Measurements from ENCODE around the gene HCFC1R1.

The HCFC1R1 gene

GRCh38 chr16:2979669-2980226 is 44.0 kb downstream of the HCFC1R1 start:
- peak; percentile 60 for DNase-seq (ENCODE audit: low read depth)
- TF ChIP-seq MYC (IDR thresholded peaks at IDR 0.05; ENCODE audit: low read depth, low read length): no peak; the same call in 1 of the 2 replicates
- TF ChIP-seq MAX (IDR thresholded peaks at IDR 0.05; ENCODE audit: low read depth, low read length): no peak
- no peak for TF ChIP-seq POLR2A (IDR thresholded peaks at IDR 0.05; ENCODE audit: extremely low read depth, insufficient read length)
- TF ChIP-seq CTCF (IDR thresholded peaks at IDR 0.05; ENCODE audit: low read depth, low read length): no peak
- peak overlapping the region; percentile 71 for H3K4me3 ChIP-seq (ENCODE audit: low read depth, low read length)

GRCh38 chr16:2977440-2977839 is 46.3 kb downstream of the HCFC1R1 start:
- DNase-seq (ENCODE audit: low read depth): no peak
- TF ChIP-seq MAX (IDR thresholded peaks at IDR 0.05; ENCODE audit: low read depth, low read length) (no peak), CTCF (IDR thresholded peaks at IDR 0.05; ENCODE audit: low read depth, low read length) (no peak), MYC (IDR thresholded peaks at IDR 0.05; ENCODE audit: low read depth, low read length) (no peak), POLR2A (IDR thresholded peaks at IDR 0.05; ENCODE audit: extremely low read depth, insufficient read length) (no peak)
- H3K4me3 ChIP-seq (ENCODE audit: low read depth, low read length): no peak overlapping the region

- DNase-seq (ENCODE audit: low read depth): no peak
- no peak overlapping the region for H3K4me3 ChIP-seq (ENCODE audit: low read depth, low read length)
- TF ChIP-seq MAX (IDR thresholded peaks at IDR 0.05; ENCODE audit: low read depth, low read length) (no peak), MYC (IDR thresholded peaks at IDR 0.05; ENCODE audit: low read depth, low read length) (no peak), POLR2A (IDR thresholded peaks at IDR 0.05; ENCODE audit: extremely low read depth, insufficient read length) (no peak), CTCF (IDR thresholded peaks at IDR 0.05; ENCODE audit: low read depth, low read length) (no peak)
These were observed 47.1 kb downstream of the HCFC1R1 start for GRCh38 chr16:2976673-2977072.

GRCh38 chr16:2976201-2976600 is 47.5 kb downstream of the HCFC1R1 start:
- no peak for DNase-seq (ENCODE audit: low read depth)
- H3K4me3 ChIP-seq (ENCODE audit: low read depth, low read length): no peak overlapping the region
- TF ChIP-seq MAX (IDR thresholded peaks at IDR 0.05; ENCODE audit: low read depth, low read length) (no peak), MYC (IDR thresholded peaks at IDR 0.05; ENCODE audit: low read depth, low read length) (no peak)

DNA sequence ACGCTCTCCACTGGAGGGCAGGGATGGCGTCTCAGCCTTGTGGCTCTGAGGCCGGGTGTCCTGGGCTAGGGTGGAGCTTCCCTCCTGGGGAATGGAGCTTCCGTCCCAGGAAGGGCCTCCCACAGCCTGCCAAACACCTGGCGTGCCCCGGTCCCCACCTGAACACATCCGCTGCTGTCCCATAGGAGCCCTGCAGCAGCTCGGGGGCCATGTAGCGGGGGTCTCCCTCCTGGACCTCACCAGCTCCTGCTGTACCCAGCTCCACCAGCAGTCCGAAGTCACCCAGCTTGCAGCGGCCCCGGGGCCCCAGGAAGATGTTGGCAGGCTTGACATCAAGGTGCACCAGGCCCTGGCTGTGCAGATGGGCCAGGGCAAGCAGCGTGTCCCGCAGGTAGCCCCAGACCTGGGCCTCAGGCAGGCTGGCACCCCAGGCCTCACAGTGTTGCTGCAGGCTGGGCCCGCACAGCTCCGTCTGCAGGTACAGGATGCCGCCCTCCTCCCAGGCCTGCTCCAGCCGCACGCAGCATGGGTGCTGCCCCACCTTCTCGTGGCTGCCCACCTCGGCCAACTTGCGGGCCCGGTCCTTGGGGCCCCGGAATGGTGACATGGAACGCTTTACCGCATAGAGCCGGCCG is 48.5 kb downstream of the HCFC1R1 start:
- no peak for DNase-seq (ENCODE audit: low read depth)
- TF ChIP-seq POLR2A (IDR thresholded peaks at IDR 0.05; ENCODE audit: extremely low read depth, insufficient read length): no peak
- no peak for TF ChIP-seq MAX (IDR thresholded peaks at IDR 0.05; ENCODE audit: low read depth, low read length)
- TF ChIP-seq CTCF (IDR thresholded peaks at IDR 0.05; ENCODE audit: low read depth, low read length): no peak
- no peak for TF ChIP-seq MYC (IDR thresholded peaks at IDR 0.05; ENCODE audit: low read depth, low read length)
- H3K4me3 ChIP-seq (ENCODE audit: low read depth, low read length): no peak overlapping the region

- no peak for DNase-seq (ENCODE audit: low read depth)
- no peak overlapping the region for H3K4me3 ChIP-seq (ENCODE audit: low read depth, low read length)
- TF ChIP-seq POLR2A (IDR thresholded peaks at IDR 0.05; ENCODE audit: extremely low read depth, insufficient read length) (no peak), MAX (IDR thresholded peaks at IDR 0.05; ENCODE audit: low read depth, low read length) (no peak), MYC (IDR thresholded peaks at IDR 0.05; ENCODE audit: low read depth, low read length) (no peak), CTCF (IDR thresholded peaks at IDR 0.05; ENCODE audit: low read depth, low read length) (no peak)
These were observed 49.3 kb downstream of the HCFC1R1 start for GRCh38 chr16:2974319-2975056.

Data from NB4 (cell line).